HG02588 (cell line): ENCODE data around the gene COL1A2.

Experiments used
- ATAC-seq: cut with Tn5 transposase; IDR thresholded peaks from one replicate; pipeline ENCODE4 v1.9.1; 2021; ENCODE audit warnings: mild to moderate bottlenecking, moderate library complexity; ENCODE audit not compliant: unreplicated experiment

The COL1A2 gene

GRCh38 chr7:94476251-94476840, 81.7 kb downstream of the COL1A2 start:
- ATAC-seq: no peak

- no peak for ATAC-seq
Observed at GRCh38 chr7:94477878-94478277, 83.2 kb downstream of the COL1A2 start.

- ATAC-seq: no peak
Observed at GRCh38 chr7:94478648-94479214, 84.0 kb downstream of the COL1A2 start.
